ENCODE measurements around the gene PLA1A.

The PLA1A gene

GRCh38 chr3:119658994-119659393 is 61.3 kb downstream of the PLA1A start:
- H3K27ac ChIP-seq, result no peak overlapping the region
- no peaks in the 10 kb centered on the region for H3K27me3 ChIP-seq (ENCODE audit: insufficient read depth, low read depth, severe bottlenecking)
- no peak for DNase-seq
- H3K4me3 ChIP-seq (ENCODE audit: low read depth, low read length), result no peak overlapping the region
- no peaks in the 10 kb centered on the region for H3K36me3 ChIP-seq
- no peak for TF ChIP-seq CTCF (IDR thresholded peaks at IDR 0.05; ENCODE audit: low read depth, low read length)
- no peaks in the 10 kb centered on the region for H3K9me3 ChIP-seq (ENCODE audit: severe bottlenecking)

- no peak overlapping the region for H3K27ac ChIP-seq
- no peaks in the 10 kb centered on the region for H3K36me3 ChIP-seq
- H3K4me3 ChIP-seq (ENCODE audit: low read depth, low read length), result no peak overlapping the region
- H3K9me3 ChIP-seq (ENCODE audit: severe bottlenecking), result no peaks in the 10 kb centered on the region
- H3K27me3 ChIP-seq (ENCODE audit: insufficient read depth, low read depth, severe bottlenecking), result no peaks in the 10 kb centered on the region
- no peak for DNase-seq
- TF ChIP-seq CTCF (IDR thresholded peaks at IDR 0.05; ENCODE audit: low read depth, low read length), result no peak
Measured at GRCh38 chr3:119659606-119660291, 62.1 kb downstream of the PLA1A start.

GRCh38 chr3:119660474-119661440 is 63.1 kb downstream of the PLA1A start, which contains the start of gene POPDC2:
Gene POPDC2 (minus strand): TSS chr3:119660589. CDS start chr3:119660423, 166 bp downstream.
- DNase-seq, result no peak
- Histone ChIP-seq H3K36me3 (no peaks in the 10 kb centered on the region), H3K4me3 (ENCODE audit: low read depth, low read length) (no peak within 1 kb of the TSS), H3K9me3 (ENCODE audit: severe bottlenecking) (no peaks in the 10 kb centered on the region), H3K27me3 (ENCODE audit: insufficient read depth, low read depth, severe bottlenecking) (no peaks in the 10 kb centered on the region), H3K27ac (no peak within 1 kb of the TSS)
- no peak for TF ChIP-seq CTCF (IDR thresholded peaks at IDR 0.05; ENCODE audit: low read depth, low read length)

- no peak for TF ChIP-seq CTCF (IDR thresholded peaks at IDR 0.05; ENCODE audit: low read depth, low read length)
- H3K9me3 ChIP-seq (ENCODE audit: severe bottlenecking), result no peaks in the 10 kb centered on the region
- no peaks in the 10 kb centered on the region for H3K27me3 ChIP-seq (ENCODE audit: insufficient read depth, low read depth, severe bottlenecking)
- H3K4me3 ChIP-seq (ENCODE audit: low read depth, low read length), result no peak overlapping the region
- no peaks in the 10 kb centered on the region for H3K36me3 ChIP-seq
- no peak for DNase-seq
- no peak overlapping the region for H3K27ac ChIP-seq
Measured at GRCh38 chr3:119662604-119663373, 65.1 kb downstream of the PLA1A start.

- TF ChIP-seq CTCF (IDR thresholded peaks at IDR 0.05; ENCODE audit: low read depth, low read length), result no peak
- H3K9me3 ChIP-seq (ENCODE audit: severe bottlenecking), result no peaks in the 10 kb centered on the region
- no peaks in the 10 kb centered on the region for H3K27me3 ChIP-seq (ENCODE audit: insufficient read depth, low read depth, severe bottlenecking)
- H3K36me3 ChIP-seq, result peaks cover 3% of the 10 kb centered on the region
- no peak overlapping the region for H3K27ac ChIP-seq
- no peak overlapping the region for H3K4me3 ChIP-seq (ENCODE audit: low read depth, low read length)
- DNase-seq, result no peak
Measured at GRCh38 chr3:119663885-119664284, 66.2 kb downstream of the PLA1A start.
